DMS53 treated with DMSO at 0.1 percent for 48 hours (cell line): ENCODE results near the gene FOXF1.

ENCODE experiments used
- DNase-seq: peaks from one replicate; lab custom pipeline; 2025; ENCODE audit not compliant: unreplicated experiment; lab: John Stamatoyannopoulos, UW

FOXF1 gene

DNA sequence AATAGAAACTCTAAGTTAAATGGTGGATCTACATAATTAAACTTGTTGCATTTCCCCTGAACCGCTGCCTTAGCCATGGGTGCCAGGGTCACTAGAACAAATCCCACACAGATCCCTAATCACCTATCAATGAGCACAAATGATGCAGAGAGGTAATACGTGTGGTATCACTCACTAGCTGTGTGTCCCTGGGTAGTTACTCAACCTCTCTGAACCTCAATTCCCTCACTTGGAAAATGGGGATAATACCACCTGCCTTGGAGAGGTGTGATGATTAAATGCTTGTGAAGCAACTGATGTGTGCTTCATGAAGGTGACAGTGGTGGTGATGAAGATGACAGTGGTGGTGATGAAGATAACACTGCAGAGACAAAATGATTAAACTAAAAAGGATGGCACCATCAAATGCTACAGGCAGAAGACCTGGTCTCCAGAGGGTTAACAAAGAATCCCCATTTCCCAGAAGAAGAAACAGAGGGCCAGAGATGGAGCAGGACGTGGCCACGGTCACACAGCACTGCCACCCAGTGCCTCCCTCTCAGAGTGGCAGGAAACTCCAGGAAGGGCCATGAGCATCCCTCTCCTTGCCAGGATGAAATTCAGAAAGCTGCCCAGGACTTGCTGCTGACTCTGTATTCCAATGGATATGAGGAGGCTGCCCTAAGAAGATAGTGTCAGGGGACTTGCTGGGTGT, 17.9 kb upstream of the FOXF1 start:
- no peak for DNase-seq

DNA sequence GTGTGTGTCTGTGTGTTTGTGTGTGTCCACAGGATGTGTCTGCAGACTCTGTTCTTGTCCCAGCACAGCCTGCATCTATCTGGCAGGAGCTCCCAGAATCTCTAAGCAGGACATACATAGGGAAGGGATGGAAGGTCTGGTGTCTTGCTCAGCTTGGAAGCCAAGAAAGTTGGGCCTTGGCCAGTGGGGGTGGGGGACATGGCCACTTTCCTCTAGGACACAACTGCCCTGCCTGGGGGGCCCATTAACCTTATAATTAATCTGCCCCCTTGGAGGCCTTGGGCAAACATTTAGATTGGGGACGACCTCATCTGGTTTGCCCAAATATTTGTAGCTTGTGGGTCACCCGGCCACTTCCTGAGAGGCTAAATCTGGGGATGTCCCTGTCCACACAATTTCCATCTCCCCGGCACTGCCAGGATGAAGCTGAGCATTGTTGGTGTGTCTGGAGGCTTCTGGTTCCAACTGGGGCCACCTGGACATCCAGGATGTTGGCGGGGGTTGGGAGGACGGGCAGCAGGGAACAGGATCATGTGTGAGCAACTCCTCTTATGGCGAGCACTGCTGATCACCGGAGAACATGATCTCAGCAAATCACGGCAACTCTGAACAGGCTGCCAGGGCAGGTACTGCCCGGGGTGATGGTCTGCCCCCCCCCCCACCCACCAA, 17.2 kb upstream of the FOXF1 start:
- no peak for DNase-seq

DNA sequence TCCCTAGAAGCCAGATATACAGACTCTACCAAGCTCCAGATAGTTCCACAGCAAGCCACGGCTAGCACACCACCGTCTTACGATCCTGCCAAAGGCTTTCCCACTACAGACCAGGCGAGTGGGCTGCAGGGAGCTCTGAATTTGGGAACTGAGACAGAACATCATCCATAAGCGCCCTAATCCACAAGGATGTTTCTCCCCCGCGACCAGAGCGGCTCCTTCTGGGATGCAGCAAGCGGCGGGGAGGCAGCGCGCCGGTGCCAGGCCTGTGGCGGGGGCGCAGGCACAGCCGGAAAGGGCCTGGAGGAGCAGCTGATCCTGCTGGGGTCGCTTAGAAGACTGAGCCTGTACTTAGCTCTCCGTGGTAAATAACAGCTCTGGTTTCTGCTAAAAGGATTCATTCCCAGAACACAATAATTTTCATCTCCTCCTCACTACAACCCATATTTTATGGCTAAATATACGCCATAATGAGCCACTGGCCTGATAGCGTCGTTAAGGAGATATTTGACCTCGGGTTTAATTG, 16.2 kb upstream of the FOXF1 start:
- no peak for DNase-seq

DNA sequence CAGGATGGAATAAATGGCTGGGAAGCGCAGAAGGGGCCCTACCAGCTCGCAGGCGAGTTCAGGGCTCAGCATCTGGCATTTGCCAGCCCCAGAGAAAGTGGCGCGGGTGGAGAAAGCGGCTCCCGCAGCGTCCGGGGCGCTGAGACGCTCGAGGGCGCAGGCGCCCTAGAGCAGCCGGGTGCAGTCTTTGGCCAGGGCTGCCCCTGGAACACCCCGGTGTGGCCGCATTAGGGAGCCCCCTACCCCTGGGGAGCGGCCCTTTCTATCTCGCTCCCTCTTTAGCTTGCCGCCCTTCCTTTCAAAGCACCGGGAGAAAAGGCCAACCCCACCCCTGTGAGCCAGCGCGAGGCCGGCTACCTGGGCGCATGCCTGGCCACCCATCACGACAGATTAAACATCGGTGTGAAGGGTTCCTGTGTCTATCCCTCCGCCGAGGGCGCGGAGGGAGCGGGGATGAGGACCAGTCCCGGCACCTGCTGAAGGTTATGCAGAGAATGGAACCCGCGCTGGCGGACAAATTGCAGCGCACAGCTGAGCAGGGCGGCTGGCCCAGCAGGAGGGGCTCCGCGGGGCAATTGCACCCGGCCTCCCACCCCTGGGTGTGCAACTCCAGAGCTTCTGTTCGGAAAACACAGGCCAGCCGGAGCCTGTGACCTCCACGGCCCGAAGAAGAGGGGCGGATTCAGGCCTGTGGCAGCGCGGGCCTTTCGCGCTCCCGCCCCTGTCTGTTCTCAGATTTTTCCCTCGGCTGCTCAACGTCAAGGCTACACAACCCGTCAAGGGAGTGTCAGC, 15.6 kb upstream of the FOXF1 start:
- no peak for DNase-seq

- no peak for DNase-seq
These were observed 15.0 kb upstream of the FOXF1 start for GRCh38 chr16:86495357-86495701.

GRCh38 chr16:86495756-86496261, 14.5 kb upstream of the FOXF1 start:
- DNase-seq = no peak

- DNase-seq = no peak
These were observed 13.9 kb upstream of the FOXF1 start for GRCh38 chr16:86496262-86496928.

DNA sequence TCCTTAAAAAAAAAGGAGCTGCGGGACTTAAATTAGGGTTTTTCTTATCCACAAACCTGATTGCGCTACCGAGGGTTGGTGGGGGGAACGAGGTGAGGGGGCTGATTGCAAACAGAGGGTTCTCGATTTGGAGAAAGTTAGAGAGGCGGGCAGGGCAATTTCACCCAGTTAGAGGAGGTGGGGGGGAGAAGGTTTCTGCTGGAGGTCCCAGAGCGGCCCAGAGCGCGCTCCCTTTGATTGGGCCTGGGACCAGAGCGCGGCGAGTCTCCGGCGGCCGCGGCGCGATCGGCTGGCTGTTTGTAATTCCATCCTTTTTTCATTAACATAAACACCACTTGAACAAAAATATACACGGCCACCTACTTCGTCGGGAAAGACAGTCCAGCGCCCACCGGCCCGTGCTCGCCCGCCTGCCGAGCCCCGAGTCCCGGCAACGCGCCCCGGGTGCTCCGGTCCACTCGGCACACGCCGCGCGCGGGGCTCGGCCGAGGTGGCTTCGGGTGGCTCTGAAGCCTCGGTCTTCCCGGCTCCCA, 13.3 kb upstream of the FOXF1 start:
- DNase-seq = no peak

GRCh38 chr16:86497551-86498021, 12.7 kb upstream of the FOXF1 start:
- no peak for DNase-seq

- DNase-seq = no peak
These were observed 12.1 kb upstream of the FOXF1 start for GRCh38 chr16:86498155-86498670.

GRCh38 chr16:86498671-86499439, 11.5 kb upstream of the FOXF1 start:
- DNase-seq = no peak

DNA sequence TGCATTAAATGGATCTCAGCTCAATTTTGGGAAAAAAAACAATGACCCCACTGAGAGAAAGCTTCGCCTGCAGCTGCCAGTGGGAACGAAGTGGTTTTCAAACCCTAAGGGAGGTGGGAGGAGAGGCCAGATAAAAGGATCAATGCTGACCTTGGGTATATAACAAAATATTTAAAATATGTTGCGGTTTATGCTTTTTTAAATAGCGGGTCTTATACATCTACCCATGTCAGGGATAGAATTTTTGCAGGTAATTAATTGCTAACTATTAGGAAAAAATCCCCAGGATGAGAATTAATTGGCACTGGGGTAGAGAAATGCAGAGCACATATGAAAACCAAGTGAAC, 10.9 kb upstream of the FOXF1 start:
- DNase-seq = no peak

- DNase-seq = no peak
These were observed 10.2 kb upstream of the FOXF1 start for GRCh38 chr16:86499889-86500707.

DNA sequence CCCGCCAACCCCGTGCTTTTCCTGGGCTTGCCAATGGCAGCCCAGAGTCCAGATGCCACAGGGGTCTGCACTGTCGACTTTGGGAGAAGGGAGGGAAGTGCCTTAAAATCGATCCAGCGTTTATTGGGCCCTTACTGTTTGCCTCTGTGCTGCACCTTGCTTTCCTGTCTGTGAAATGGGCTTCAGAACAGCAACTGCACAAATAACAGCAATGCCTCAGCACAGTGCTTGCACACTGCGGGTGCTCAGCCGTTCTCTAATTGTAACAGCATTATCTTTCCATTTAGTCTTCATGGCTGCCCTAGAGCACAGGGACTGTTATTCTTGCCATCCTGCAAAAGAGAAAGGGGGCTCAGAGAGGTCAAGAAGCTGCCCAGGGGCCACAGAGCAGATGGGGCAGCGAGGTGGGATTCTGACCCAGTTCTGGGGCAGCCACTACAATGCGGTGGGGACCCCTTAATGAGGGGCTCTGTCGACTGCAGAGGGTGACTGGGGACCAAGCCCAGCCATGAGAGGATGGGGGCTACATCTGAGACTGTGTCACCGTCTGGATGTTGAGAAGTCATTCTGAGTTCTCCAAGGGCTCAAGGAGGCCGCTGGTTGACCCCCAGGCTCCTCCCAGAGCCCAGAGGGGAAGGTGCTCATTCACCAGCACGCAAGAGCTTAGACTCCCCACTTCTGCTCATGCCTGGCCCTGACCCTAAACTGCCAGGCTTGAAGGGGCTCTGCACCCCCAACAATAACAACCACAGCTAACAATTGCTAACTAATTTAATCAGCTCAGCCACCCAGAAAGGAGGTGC, 9.4 kb upstream of the FOXF1 start:
- DNase-seq = no peak

- DNase-seq = no peak
These were observed 8.1 kb upstream of the FOXF1 start for GRCh38 chr16:86501989-86502855.

DNA sequence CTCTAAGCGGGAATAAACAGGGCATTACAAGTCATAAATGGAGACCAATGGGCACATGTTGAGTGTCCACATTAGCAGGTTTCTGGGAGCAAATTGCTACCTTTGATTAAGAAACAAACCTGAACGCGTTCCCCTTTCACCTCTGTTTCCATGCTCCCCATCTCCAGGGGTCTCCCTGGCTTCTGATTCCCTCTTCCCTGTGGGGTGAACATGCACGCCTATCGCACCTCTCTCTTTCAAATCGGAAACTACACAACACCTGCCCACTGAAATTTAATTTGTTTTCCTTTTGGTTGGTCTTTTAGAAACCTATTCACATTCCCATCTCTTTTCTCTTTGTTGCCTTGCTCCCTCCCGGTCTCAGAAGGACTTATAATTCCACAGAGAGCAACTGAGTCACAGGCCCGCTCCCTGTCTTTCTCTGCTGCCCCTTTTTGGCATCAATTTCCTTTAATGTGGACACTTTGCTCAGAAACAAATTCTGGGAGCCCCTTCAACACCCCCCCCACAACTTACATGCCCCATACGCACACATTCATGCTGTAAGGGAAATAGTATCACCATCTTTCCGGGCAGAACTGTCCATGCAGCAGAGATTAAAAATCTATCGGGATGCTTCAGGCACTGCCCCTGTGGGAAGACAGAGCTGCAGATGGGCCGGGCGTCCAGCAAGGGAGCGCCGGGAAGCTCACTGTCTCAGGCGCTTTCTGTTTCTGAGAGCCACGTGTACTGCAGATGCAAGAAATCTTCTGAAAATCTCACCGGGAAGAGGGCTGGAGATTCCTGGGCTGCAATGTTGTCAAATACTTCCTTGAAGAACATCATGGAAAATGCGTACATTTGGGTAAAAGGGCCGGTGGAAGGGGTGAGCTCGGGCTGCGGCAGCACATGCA, 7.2 kb upstream of the FOXF1 start:
- no peak for DNase-seq
